ENCODE measurements around the gene CLTB.
A peak's percentile ranks its signal among the peaks of the same experiment; 100 is the strongest.

The CLTB gene

GRCh38 chr5:176381979-176382378 is 34.4 kb downstream of the CLTB start:
- ATAC-seq (replicated peaks; ENCODE audit: extremely low read depth, poor library complexity, severe bottlenecking) (no peak), DNase-seq (ENCODE audit: low spot score in 2 of 2) (no peak)
- H3K9me3 Mint-ChIP-seq, result no peaks in the 10 kb centered on the region
- H3K27me3 Mint-ChIP-seq, result no peaks in the 10 kb centered on the region
- H3K4me1 Mint-ChIP-seq, result peaks cover 19% of the 10 kb centered on the region
- H3K36me3 Mint-ChIP-seq (ENCODE audit: insufficient read depth), result peaks cover 10% of the 10 kb centered on the region
- no peak overlapping the region for H3K27ac Mint-ChIP-seq (ENCODE audit: low read depth)
- H3K4me3 Mint-ChIP-seq, result no peak overlapping the region

- H3K27ac Mint-ChIP-seq (ENCODE audit: low read depth), result no peak overlapping the region
- ATAC-seq (replicated peaks; ENCODE audit: extremely low read depth, poor library complexity, severe bottlenecking), result no peak
- H3K27me3 Mint-ChIP-seq, result no peaks in the 10 kb centered on the region
- peaks cover 8% of the 10 kb centered on the region for H3K36me3 Mint-ChIP-seq (ENCODE audit: insufficient read depth)
- H3K4me3 Mint-ChIP-seq, result no peak overlapping the region
- H3K9me3 Mint-ChIP-seq, result no peaks in the 10 kb centered on the region
- H3K4me1 Mint-ChIP-seq, result peaks cover 14% of the 10 kb centered on the region
- DNase-seq (ENCODE audit: low spot score in 2 of 2), result no peak
These were observed 34.9 kb downstream of the CLTB start for GRCh38 chr5:176381423-176381822.

DNA sequence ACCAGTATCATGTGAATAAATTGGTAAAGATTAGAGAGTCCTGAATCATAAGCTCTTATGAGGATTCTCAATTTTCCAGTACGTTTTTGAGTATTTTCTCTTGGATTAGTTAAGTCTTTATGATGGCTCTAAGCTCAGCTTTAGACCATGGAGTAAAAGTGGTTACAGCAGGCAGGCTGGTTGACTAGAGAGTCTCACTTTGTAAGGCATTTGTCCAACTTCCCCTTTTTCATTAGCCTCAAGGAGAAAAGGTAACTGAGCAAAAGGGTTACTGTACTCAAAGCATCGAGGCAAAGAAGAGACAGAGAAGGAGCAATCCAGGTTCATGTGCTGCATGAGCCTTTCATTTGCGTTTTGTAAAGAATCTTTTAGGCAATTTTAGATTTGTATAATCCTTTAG is 36.5 kb downstream of the CLTB start:
- H3K4me1 Mint-ChIP-seq, result no peaks in the 10 kb centered on the region
- no peaks in the 10 kb centered on the region for H3K27me3 Mint-ChIP-seq
- H3K36me3 Mint-ChIP-seq (ENCODE audit: insufficient read depth), result peaks cover 8% of the 10 kb centered on the region
- H3K27ac Mint-ChIP-seq (ENCODE audit: low read depth), result no peak overlapping the region
- no peaks in the 10 kb centered on the region for H3K9me3 Mint-ChIP-seq
- no peak for ATAC-seq (replicated peaks; ENCODE audit: extremely low read depth, poor library complexity, severe bottlenecking)
- no peak overlapping the region for H3K4me3 Mint-ChIP-seq
- DNase-seq (ENCODE audit: low spot score in 2 of 2), result no peak

- peaks cover 6% of the 10 kb centered on the region for H3K36me3 Mint-ChIP-seq (ENCODE audit: insufficient read depth)
- no peak overlapping the region for H3K4me3 Mint-ChIP-seq
- H3K4me1 Mint-ChIP-seq, result no peaks in the 10 kb centered on the region
- no peak for DNase-seq (ENCODE audit: low spot score in 2 of 2)
- no peaks in the 10 kb centered on the region for H3K27me3 Mint-ChIP-seq
- H3K9me3 Mint-ChIP-seq, result no peaks in the 10 kb centered on the region
- H3K27ac Mint-ChIP-seq (ENCODE audit: low read depth), result no peak overlapping the region
- no peak for ATAC-seq (replicated peaks; ENCODE audit: extremely low read depth, poor library complexity, severe bottlenecking)
These were observed 43.1 kb downstream of the CLTB start for GRCh38 chr5:176373100-176373818.

GRCh38 chr5:176371621-176372539 is 44.5 kb downstream of the CLTB start:
- ATAC-seq (replicated peaks; ENCODE audit: extremely low read depth, poor library complexity, severe bottlenecking), result no peak
- Mint-ChIP-seq H3K4me3 (no peak overlapping the region), H3K9me3 (no peaks in the 10 kb centered on the region), H3K36me3 (ENCODE audit: insufficient read depth) (peaks cover 6% of the 10 kb centered on the region), H3K27me3 (no peaks in the 10 kb centered on the region), H3K27ac (ENCODE audit: low read depth) (no peak overlapping the region), H3K4me1 (peaks cover 9% of the 10 kb centered on the region)
- DNase-seq (ENCODE audit: low spot score in 2 of 2), result no peak

- no peak for DNase-seq (ENCODE audit: low spot score in 2 of 2)
- no peak for ATAC-seq (replicated peaks; ENCODE audit: extremely low read depth, poor library complexity, severe bottlenecking)
These were observed 46.2 kb downstream of the CLTB start for GRCh38 chr5:176369934-176370711.

DNA sequence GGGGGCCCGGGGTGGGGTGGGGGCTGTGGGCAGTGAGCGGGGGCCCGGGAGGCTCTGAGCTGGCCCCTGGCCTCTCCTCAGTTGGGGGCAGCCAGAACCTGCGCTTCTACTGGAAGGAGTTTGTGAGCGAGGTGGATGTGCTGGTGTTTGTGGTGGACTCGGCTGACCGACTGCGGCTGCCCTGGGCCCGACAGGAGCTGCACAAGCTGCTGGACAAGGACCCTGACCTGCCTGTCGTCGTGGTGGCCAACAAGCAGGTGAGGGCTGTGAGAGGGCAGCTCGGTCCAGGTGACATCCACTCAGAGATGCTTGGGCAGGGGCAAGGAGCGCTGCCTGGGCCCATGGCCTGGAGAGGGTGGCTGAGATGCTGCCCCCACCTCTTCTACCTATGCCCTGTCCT is 47.6 kb downstream of the CLTB start:
- no peak for ATAC-seq (replicated peaks; ENCODE audit: extremely low read depth, poor library complexity, severe bottlenecking)
- Mint-ChIP-seq H3K4me3 (no peak overlapping the region), H3K36me3 (ENCODE audit: insufficient read depth) (peaks cover 8% of the 10 kb centered on the region), H3K27me3 (no peaks in the 10 kb centered on the region), H3K9me3 (no peaks in the 10 kb centered on the region), H3K27ac (ENCODE audit: low read depth) (no peak overlapping the region), H3K4me1 (peaks cover 14% of the 10 kb centered on the region)
- DNase-seq (ENCODE audit: low spot score in 2 of 2), result no peak

More at GRCh38 chr5:176369934-176370711, 46.2 kb downstream of the CLTB start:
- no peaks in the 10 kb centered on the region for H3K9me3 Mint-ChIP-seq
- peaks cover 9% of the 10 kb centered on the region for H3K36me3 Mint-ChIP-seq (ENCODE audit: insufficient read depth)
- no peak overlapping the region for H3K27ac Mint-ChIP-seq (ENCODE audit: low read depth)
- no peak overlapping the region for H3K4me3 Mint-ChIP-seq
- H3K4me1 Mint-ChIP-seq, result peaks cover 14% of the 10 kb centered on the region
- H3K27me3 Mint-ChIP-seq, result no peaks in the 10 kb centered on the region

DNA sequence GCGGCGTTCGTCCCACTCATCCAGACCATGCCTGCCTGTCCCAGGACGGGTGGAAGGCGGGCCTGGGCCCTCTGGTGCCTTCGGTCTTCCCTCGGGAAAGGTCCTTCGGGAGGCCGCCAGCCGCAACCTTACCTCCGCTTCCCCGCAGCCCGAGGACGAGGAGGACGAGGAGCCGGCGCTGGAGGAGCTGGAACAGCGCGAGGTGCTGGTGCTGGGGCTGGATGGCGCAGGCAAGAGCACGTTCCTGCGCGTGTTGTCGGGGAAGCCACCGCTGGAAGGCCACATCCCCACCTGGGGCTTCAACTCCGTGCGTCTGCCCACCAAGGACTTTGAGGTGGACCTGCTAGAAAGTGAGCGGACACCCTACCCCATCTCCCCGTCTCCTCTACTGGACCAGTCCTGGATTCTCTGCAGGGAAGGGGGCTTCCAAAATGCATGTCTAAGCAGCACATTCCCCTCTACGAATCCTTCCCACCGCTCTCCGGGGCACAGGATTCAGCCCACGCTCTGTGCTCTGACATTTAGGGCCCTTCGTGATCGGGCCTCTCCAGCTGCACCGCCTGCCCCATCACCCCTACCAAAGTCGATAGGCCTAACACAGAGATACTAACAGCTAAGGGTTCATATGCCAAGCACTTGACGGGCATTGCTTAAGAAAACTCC is 50.0 kb downstream of the CLTB start:
- H3K27me3 Mint-ChIP-seq, result no peaks in the 10 kb centered on the region

DNA sequence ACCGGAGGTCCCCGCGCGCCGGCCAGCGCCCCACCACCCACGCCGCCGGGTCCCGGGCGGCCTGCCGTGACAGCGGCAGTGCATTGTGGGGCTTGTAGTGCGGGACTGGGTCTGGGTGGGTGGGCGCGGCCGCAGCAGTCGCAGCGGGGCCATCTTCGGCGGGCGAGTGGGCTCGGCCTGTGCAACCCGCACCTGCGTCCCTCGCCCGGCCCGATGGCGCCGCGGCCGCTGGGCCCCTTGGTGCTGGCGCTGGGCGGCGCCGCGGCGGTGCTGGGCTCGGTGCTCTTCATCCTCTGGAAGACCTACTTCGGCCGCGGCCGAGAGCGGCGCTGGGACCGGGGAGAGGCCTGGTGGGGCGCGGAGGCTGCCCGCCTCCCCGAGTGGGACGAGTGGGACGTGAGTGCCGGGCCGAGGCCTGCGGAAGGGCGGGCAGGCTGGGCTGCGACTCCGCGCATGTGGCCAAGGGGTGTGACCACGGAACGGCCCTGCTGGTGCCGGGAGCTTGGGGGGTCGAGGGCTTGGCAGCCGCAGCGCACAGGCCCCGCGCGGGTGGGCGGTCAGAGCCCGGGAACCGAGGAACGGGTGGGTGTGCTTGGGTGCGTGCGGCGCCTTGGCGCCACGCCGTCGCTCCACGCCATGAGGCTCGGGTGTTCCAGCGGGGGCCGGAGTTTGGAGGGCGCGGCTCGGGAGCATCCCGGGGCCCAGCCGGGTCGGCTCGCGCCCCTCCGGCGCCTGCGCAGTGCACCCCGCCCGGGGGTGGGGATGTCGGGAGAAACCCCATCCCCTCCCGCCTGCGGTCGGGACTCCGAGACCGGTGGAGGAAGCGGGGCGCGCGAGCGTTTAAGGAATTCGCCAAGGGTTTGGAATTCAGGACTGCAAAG is 50.7 kb downstream of the CLTB start, which contains the start of gene ARL10:
ARL10 (plus strand) TSS at position 137 of the 881 bp plus-strand sequence; CDS start at position 214, 77 bp downstream.
- H3K4me3 Mint-ChIP-seq, result peak within 1 kb of the TSS; percentile 79
- peaks cover 13% of the 10 kb centered on the region for H3K36me3 Mint-ChIP-seq (ENCODE audit: insufficient read depth)
- H3K27me3 Mint-ChIP-seq, result no peaks in the 10 kb centered on the region
- ATAC-seq (replicated peaks; ENCODE audit: extremely low read depth, poor library complexity, severe bottlenecking), result no peak
- peak within 1 kb of the TSS; percentile 64 for H3K27ac Mint-ChIP-seq (ENCODE audit: low read depth)
- no peak for DNase-seq (ENCODE audit: low spot score in 2 of 2)
- peaks cover 20% of the 10 kb centered on the region for H3K4me1 Mint-ChIP-seq
- no peaks in the 10 kb centered on the region for H3K9me3 Mint-ChIP-seq

More for the DNA sequence above, 50.0 kb downstream of the CLTB start:
- H3K27ac Mint-ChIP-seq (ENCODE audit: low read depth), result peak overlapping the region; percentile 64
- peaks cover 14% of the 10 kb centered on the region for H3K4me1 Mint-ChIP-seq
- H3K9me3 Mint-ChIP-seq, result no peaks in the 10 kb centered on the region
- peak overlapping the region; percentile 79 for H3K4me3 Mint-ChIP-seq
- DNase-seq (ENCODE audit: low spot score in 2 of 2), result no peak
- ATAC-seq (replicated peaks; ENCODE audit: extremely low read depth, poor library complexity, severe bottlenecking), result no peak
- H3K36me3 Mint-ChIP-seq (ENCODE audit: insufficient read depth), result peaks cover 11% of the 10 kb centered on the region

- H3K4me3 Mint-ChIP-seq, result peak overlapping the region; percentile 79
These were observed 51.5 kb downstream of the CLTB start for GRCh38 chr5:176364765-176365350.

DNA sequence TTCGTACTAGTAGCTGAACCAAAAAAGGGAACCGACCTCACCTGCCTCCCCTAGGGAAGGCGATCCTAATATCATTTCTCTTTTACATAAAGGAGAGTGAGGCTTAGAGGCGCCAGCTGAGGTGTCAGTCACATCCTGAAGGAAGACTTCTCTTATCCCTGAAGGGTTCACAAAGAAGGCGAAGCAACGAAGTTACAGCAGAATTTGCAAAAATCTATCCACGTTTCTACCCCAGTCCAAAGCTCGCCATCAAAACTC is 54.2 kb downstream of the CLTB start:
- Mint-ChIP-seq H3K36me3 (ENCODE audit: insufficient read depth) (peaks cover 29% of the 10 kb centered on the region), H3K4me3 (peak overlapping the region; percentile 92), H3K4me1 (peaks cover 23% of the 10 kb centered on the region), H3K27ac (ENCODE audit: low read depth) (peak overlapping the region; percentile 91), H3K9me3 (no peaks in the 10 kb centered on the region), H3K27me3 (no peaks in the 10 kb centered on the region)
- DNase-seq (ENCODE audit: low spot score in 2 of 2) (no peak), ATAC-seq (replicated peaks; ENCODE audit: extremely low read depth, poor library complexity, severe bottlenecking) (no peak)

More at GRCh38 chr5:176364765-176365350, 51.5 kb downstream of the CLTB start:
- no peaks in the 10 kb centered on the region for H3K9me3 Mint-ChIP-seq
- no peaks in the 10 kb centered on the region for H3K27me3 Mint-ChIP-seq
- peaks cover 13% of the 10 kb centered on the region for H3K36me3 Mint-ChIP-seq (ENCODE audit: insufficient read depth)
- peaks cover 20% of the 10 kb centered on the region for H3K4me1 Mint-ChIP-seq
- ATAC-seq (replicated peaks; ENCODE audit: extremely low read depth, poor library complexity, severe bottlenecking) (no peak), DNase-seq (ENCODE audit: low spot score in 2 of 2) (no peak)
- H3K27ac Mint-ChIP-seq (ENCODE audit: low read depth), result peak overlapping the region; percentile 25

Data from central memory CD8-positive, alpha-beta T cell (primary cell).